MM.1S (cell line): Measurements from ENCODE around the gene NTMT1.

Experiments
- EZH2 ChIP-seq: fragments of 300-600 bp; sonication (generic); optimal IDR thresholded peaks from 2 replicates; pipeline ENCODE3; 2017; ENCODE audit warnings: low read depth, mild to moderate bottlenecking, antibody characterized with exemption, low read length, mixed read lengths
- EZH2phosphoT487 ChIP-seq: fragments of 300-600 bp; sonication (generic); IDR thresholded peaks from 2 replicates; pipeline ENCODE4 v1.6.1; 2018; ENCODE audit warnings: antibody characterized with exemption, low read length
- TF ChIP-seq, protein P1 (sequence below): fragments of 300-600 bp; sonication (generic); IDR thresholded peaks from 2 replicates; pipeline ENCODE4 v1.5.1; 2016; ENCODE audit warnings: antibody characterized with exemption, low read length, mixed read lengths

DNA sequence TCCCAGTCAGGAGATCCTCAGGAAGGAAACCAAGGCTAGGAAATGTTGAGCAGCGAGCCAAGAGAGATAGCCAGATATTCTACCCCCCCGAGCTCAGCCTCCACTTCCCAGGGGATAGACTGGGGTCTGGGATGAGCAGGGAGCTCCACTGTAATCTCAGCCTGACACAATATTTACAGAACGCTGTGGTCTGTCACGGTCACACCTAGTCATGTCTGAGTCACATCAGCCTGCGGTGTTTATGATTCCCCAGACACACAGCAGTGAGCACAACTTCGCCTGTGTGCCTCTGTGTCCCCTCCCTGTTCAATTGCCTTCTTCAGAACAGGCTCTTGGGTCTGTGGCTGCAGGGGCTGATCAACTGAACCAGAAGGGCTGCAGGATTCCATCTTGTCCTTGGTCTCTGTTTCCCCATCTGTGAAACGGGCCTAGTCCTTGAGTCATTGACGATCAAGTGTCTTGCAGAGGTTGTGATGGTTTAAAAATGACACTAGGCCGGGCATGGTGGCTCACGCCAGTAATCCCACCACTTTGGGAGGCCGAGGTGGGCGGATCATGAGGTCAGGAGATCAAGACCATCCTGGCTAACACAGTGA lies 30.9 kb downstream of the NTMT1 start:
- TF ChIP-seq, protein P1, sequence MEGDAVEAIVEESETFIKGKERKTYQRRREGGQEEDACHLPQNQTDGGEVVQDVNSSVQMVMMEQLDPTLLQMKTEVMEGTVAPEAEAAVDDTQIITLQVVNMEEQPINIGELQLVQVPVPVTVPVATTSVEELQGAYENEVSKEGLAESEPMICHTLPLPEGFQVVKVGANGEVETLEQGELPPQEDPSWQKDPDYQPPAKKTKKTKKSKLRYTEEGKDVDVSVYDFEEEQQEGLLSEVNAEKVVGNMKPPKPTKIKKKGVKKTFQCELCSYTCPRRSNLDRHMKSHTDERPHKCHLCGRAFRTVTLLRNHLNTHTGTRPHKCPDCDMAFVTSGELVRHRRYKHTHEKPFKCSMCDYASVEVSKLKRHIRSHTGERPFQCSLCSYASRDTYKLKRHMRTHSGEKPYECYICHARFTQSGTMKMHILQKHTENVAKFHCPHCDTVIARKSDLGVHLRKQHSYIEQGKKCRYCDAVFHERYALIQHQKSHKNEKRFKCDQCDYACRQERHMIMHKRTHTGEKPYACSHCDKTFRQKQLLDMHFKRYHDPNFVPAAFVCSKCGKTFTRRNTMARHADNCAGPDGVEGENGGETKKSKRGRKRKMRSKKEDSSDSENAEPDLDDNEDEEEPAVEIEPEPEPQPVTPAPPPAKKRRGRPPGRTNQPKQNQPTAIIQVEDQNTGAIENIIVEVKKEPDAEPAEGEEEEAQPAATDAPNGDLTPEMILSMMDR = no peak
- no peak for TF ChIP-seq EZH2
- no peak for TF ChIP-seq EZH2phosphoT487
